Keratinocyte (primary cell): ENCODE results near the gene ADAMTS17. TPM values are rescaled to one million over a fixed set of nuclear protein-coding genes. Genes with fewer than 3 reads are reported as not detected.
"Not testable (repeated sequence)": the region's sequence is repeated elsewhere in the genome, so short reads cannot be mapped to it uniquely, and the experiment has no call there.

Experiments
- DNase-seq: peaks from one replicate; pipeline ENCODE4 v3.0.0-alpha.2; 2011; ENCODE audit warnings: low read depth, missing footprints, low spot score
- FAIRE-seq: peaks from 2 replicates; lab custom pipeline; 2011; peaks lifted over from hg19 to GRCh38; lab: Jason Lieb, UNC
- H2AFZ ChIP-seq: 2 replicates; pipeline ENCODE4 v1.6.0; 2012; ENCODE audit warnings: low read length, control low read depth, inconsistent platforms; ENCODE audit not compliant: control insufficient read depth
- H3K27ac ChIP-seq: 2 replicates; pipeline ENCODE4 v1.5.1; 2011; ENCODE audit warnings: low read length; ENCODE audit not compliant: control insufficient read depth, insufficient read depth
- H3K27me3 ChIP-seq: 3 replicates; pipeline ENCODE4 v1.6.0; 2011; ENCODE audit warnings: low read length; ENCODE audit not compliant: control insufficient read depth, insufficient read depth; ENCODE audit errors: extremely low read depth
- H3K36me3 ChIP-seq, 2 experiments: 2 replicates in 1 of 2; 3 replicates in 1 of 2; pipeline ENCODE4 v1.5.1; 2011; ENCODE audit warnings: low read length in 2 of 2, mild to moderate bottlenecking in 1 of 2; ENCODE audit not compliant: control insufficient read depth in 2 of 2, insufficient read depth in 2 of 2; ENCODE audit errors: extremely low read depth in 1 of 2
- H3K4me1 ChIP-seq: 3 replicates; pipeline ENCODE4 v1.5.1; 2011; ENCODE audit warnings: low read length; ENCODE audit not compliant: control insufficient read depth, insufficient read depth; ENCODE audit errors: extremely low read depth
- H3K4me2 ChIP-seq: 3 replicates; pipeline ENCODE4 v1.6.0; 2011; ENCODE audit warnings: low read depth, low read length; ENCODE audit not compliant: control insufficient read depth, insufficient read depth; ENCODE audit errors: extremely low read depth
- H3K4me3 ChIP-seq, 3 experiments: fragments of 200-600 bp in 1 of 3; sonication (generic) in 1 of 3; 2 replicates in 2 of 3; 3 replicates in 1 of 3; pipeline ENCODE4 v1.5.1; 2011 to 2016; ENCODE audit warnings: low read length in 3 of 3, mild to moderate bottlenecking in 3 of 3, control low read depth in 2 of 3, inconsistent platforms in 1 of 3, low read depth in 1 of 3, mixed read lengths in 1 of 3, mixed run types in 1 of 3, moderate library complexity in 1 of 3; ENCODE audit not compliant: control insufficient read depth in 2 of 3, insufficient read depth in 2 of 3; ENCODE audit errors: extremely low read depth in 1 of 3
- H3K79me2 ChIP-seq: 2 replicates; pipeline ENCODE4 v1.6.0; 2012; ENCODE audit warnings: low read length; ENCODE audit not compliant: control insufficient read depth, insufficient read depth
- H3K9ac ChIP-seq: 3 replicates; pipeline ENCODE4 v1.6.0; 2011; ENCODE audit warnings: low read length; ENCODE audit not compliant: control insufficient read depth, insufficient read depth; ENCODE audit errors: extremely low read depth
- H3K9me1 ChIP-seq: 3 replicates; pipeline ENCODE4 v1.6.0; 2011; ENCODE audit warnings: low read length; ENCODE audit not compliant: control insufficient read depth, insufficient read depth; ENCODE audit errors: extremely low read depth
- H3K9me3 ChIP-seq: 2 replicates; pipeline ENCODE4 v1.5.1; 2012; ENCODE audit warnings: low read depth, low read length; ENCODE audit not compliant: control insufficient read depth
- H4K20me1 ChIP-seq: 3 replicates; pipeline ENCODE4 v1.6.0; 2011; ENCODE audit warnings: low read length; ENCODE audit not compliant: control insufficient read depth, insufficient read depth; ENCODE audit errors: extremely low read depth
- EZH2 ChIP-seq: IDR thresholded peaks from one replicate; pipeline ENCODE4 v1.6.1; 2012; ENCODE audit warnings: inconsistent platforms, mild to moderate bottlenecking, low read length, moderate library complexity
- dilution Hi-C: fragments of 300-500 bp; cut with MboI; formaldehyde crosslinking; loops from one replicate; pipeline ENCODE4 v1.7.0; 2020; ENCODE audit warnings: low sequenced_read_pairs; ENCODE audit not compliant: extremely low pct_ligation_motif_present
- polyA plus RNA-seq, 5 experiments: library from polyadenylated mRNA; depleted of rRNA in 3 of 5; stranded (reverse) in 3 of 5; stranded (forward) in 1 of 5; unstranded in 1 of 5; fragments of >200 nt; gene quantifications; 1 replicate in 1 of 5; 2 replicates in 3 of 5; 3 replicates in 1 of 5; pipeline versions ENCODE4 v1.2.1 to v1.2.3, GENCODE V29; 2011 to 2012; ENCODE audit warnings: missing spikeins in 2 of 5, low read depth in 1 of 5, low replicate concordance in 1 of 5
- TF ChIP-seq, protein P1 (sequence below), 3 experiments: IDR thresholded peaks in 1 of 3; conservative IDR thresholded peaks in 1 of 3; optimal IDR thresholded peaks in 1 of 3; 2 replicates in 2 of 3; 3 replicates in 1 of 3; pipeline versions ENCODE3 to v1.5.1; 2011; ENCODE audit warnings: low read length in 3 of 3, mild to moderate bottlenecking in 3 of 3, moderate library complexity in 2 of 3, control low read depth in 1 of 3, inconsistent platforms in 1 of 3; ENCODE audit not compliant: insufficient read depth in 2 of 3; ENCODE audit errors: extremely low read depth in 1 of 3

ADAMTS17 gene
- polyA plus RNA-seq, 1 donor (not counting 4 experiments of a cell fraction or from before 2014, with no cell fraction given) = 0.18 TPM

DNA sequence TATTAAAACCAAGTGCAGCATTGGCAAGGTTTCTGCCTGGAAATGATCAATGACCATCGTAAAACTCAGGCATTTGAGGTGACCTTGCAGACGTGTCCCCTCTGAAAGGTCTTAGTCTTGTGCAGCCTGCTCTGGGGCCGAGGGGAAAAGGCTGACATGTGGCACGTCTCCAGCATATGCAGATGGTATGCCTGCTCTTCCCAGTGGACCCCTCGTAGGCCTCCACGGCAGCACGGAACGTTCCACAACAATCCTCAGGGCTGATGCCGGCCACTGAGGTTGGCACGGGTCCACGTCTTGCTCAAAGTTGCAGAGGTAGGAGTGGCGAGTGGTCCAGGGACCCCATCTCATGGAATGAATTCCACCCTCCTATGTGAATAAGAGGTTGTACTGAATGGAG, 361.0 kb downstream of the ADAMTS17 start:
- no peak overlapping the region for H3K27ac ChIP-seq
- no peak overlapping the region for H3K4me3 ChIP-seq
- no peak overlapping the region for H3K4me2 ChIP-seq
- peaks cover 8% of the 10 kb centered on the region for H3K27me3 ChIP-seq
- no peaks in the 10 kb centered on the region for H3K79me2 ChIP-seq
- TF ChIP-seq, protein P1, sequence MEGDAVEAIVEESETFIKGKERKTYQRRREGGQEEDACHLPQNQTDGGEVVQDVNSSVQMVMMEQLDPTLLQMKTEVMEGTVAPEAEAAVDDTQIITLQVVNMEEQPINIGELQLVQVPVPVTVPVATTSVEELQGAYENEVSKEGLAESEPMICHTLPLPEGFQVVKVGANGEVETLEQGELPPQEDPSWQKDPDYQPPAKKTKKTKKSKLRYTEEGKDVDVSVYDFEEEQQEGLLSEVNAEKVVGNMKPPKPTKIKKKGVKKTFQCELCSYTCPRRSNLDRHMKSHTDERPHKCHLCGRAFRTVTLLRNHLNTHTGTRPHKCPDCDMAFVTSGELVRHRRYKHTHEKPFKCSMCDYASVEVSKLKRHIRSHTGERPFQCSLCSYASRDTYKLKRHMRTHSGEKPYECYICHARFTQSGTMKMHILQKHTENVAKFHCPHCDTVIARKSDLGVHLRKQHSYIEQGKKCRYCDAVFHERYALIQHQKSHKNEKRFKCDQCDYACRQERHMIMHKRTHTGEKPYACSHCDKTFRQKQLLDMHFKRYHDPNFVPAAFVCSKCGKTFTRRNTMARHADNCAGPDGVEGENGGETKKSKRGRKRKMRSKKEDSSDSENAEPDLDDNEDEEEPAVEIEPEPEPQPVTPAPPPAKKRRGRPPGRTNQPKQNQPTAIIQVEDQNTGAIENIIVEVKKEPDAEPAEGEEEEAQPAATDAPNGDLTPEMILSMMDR (optimal IDR thresholded peaks at IDR 0.05 in 1 of 3, IDR thresholded peaks at IDR 0.05 in 1 of 3, conservative IDR thresholded peaks at IDR 0.05 in 1 of 3; ENCODE audit: extremely low read depth in 1 of 3, insufficient read depth in 2 of 3, low read length in 3 of 3) = no peak
- no peak for TF ChIP-seq EZH2
- H4K20me1 ChIP-seq = no peaks in the 10 kb centered on the region
- H2AFZ ChIP-seq = no peak overlapping the region
- H3K4me1 ChIP-seq = peaks cover 19% of the 10 kb centered on the region
- dilution Hi-C loops = no loop called here
- no peaks in the 10 kb centered on the region for H3K36me3 ChIP-seq
- H3K9ac ChIP-seq = no peak overlapping the region
- DNase-seq (no peak), FAIRE-seq (no peak)
- no peaks in the 10 kb centered on the region for H3K9me1 ChIP-seq
- no peaks in the 10 kb centered on the region for H3K9me3 ChIP-seq

DNA sequence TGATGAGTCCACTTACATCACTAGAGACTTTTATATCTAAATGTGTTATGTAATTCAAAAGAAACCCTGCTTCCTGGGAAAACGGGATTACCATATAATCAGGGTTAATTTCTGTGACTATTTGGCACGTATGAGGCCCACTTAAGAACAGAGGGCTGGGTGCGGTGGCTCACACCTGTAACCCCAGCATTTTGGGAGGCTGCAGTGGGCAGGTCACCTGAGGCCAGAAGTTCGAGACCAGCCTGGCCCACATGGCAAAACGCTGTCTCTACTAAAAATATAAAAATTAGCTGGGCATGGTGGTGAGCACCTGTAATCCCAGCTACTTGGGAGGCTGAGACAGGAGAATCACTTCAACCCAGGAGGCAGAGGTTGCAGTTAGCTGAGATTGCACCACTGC, 361.9 kb downstream of the ADAMTS17 start:
- H2AFZ ChIP-seq, H3K27me3 ChIP-seq, H3K79me2 ChIP-seq, H3K9me3 ChIP-seq, H3K27ac ChIP-seq, H3K36me3 ChIP-seq, DNase-seq, H4K20me1 ChIP-seq, H3K9me1 ChIP-seq, FAIRE-seq, H3K4me2 ChIP-seq, H3K9ac ChIP-seq, dilution Hi-C loops, H3K4me3 ChIP-seq: not testable (repeated sequence)
- H3K4me1 ChIP-seq = peaks cover 19% of the 10 kb centered on the region

GRCh38 chr15:99979371-99979770, 362.4 kb downstream of the ADAMTS17 start:
- no peak for TF ChIP-seq EZH2
- TF ChIP-seq, protein P1 (optimal IDR thresholded peaks at IDR 0.05 in 1 of 3, IDR thresholded peaks at IDR 0.05 in 1 of 3, conservative IDR thresholded peaks at IDR 0.05 in 1 of 3; ENCODE audit: extremely low read depth in 1 of 3, insufficient read depth in 2 of 3, low read length in 3 of 3) = no peak
- no peak for FAIRE-seq

More at GRCh38 chr15:99979371-99979770, 362.4 kb downstream of the ADAMTS17 start:
- H2AFZ ChIP-seq = no peak overlapping the region
- no peaks in the 10 kb centered on the region for H3K36me3 ChIP-seq
- dilution Hi-C loops = no loop called here
- H3K9ac ChIP-seq = no peak overlapping the region
- H3K4me3 ChIP-seq = no peak overlapping the region
- no peaks in the 10 kb centered on the region for H4K20me1 ChIP-seq
- H3K27me3 ChIP-seq = peaks cover 8% of the 10 kb centered on the region
- H3K4me1 ChIP-seq = peaks cover 19% of the 10 kb centered on the region
- H3K4me2 ChIP-seq = no peak overlapping the region
- no peaks in the 10 kb centered on the region for H3K9me1 ChIP-seq
- H3K9me3 ChIP-seq = no peaks in the 10 kb centered on the region
- no peaks in the 10 kb centered on the region for H3K79me2 ChIP-seq
- H3K27ac ChIP-seq = no peak overlapping the region
- DNase-seq = no peak
